Vagina (tissue), 2 donors: Measurements from ENCODE around the gene PABPN1.

Source experiments
- CTCF ChIP-seq, 3 experiments: fragments of 450-650 bp in 2 of 3; fragments of 200-600 bp in 1 of 3; sonication (generic) in 1 of 3; IDR thresholded peaks; one replicate each; pipeline ENCODE4 v1.5.1; 2017 to 2019; ENCODE audit warnings: antibody characterized with exemption in 3 of 3, mild to moderate bottlenecking in 2 of 3, moderate library complexity in 2 of 3
- POLR2A ChIP-seq, 2 donors: fragments of 450-650 bp; IDR thresholded peaks; one replicate each; pipeline ENCODE4 v1.6.1; 2017; ENCODE audit warnings: antibody characterized with exemption in 2 of 2, mild to moderate bottlenecking in 2 of 2, moderate library complexity in 2 of 2

GRCh38 chr14:23299986-23300686 is 21.1 kb upstream of the PABPN1 start:
- no peak for TF ChIP-seq CTCF (IDR thresholded peaks at IDR 0.05)
- TF ChIP-seq POLR2A (IDR thresholded peaks at IDR 0.05) = no peak
